Activated naive CD4-positive, alpha-beta T cell treated with anti-CD3 and anti-CD28 coated beads, Interleukin-2, amount 50 U/mL, for 24 hours (primary cell): Measurements from ENCODE around the gene TLR4.

ENCODE experiments used
- H3K27ac Mint-ChIP-seq: one replicate; pipeline ENCODE4 v1.8.0; 2021; ENCODE audit warnings: mild to moderate bottlenecking, mixed read lengths
- H3K27me3 Mint-ChIP-seq: one replicate; pipeline ENCODE4 v1.8.0; 2021; ENCODE audit warnings: mixed read lengths
- H3K36me3 Mint-ChIP-seq: one replicate; pipeline ENCODE4 v1.8.0; 2021; ENCODE audit warnings: mixed read lengths
- H3K4me1 Mint-ChIP-seq: one replicate; pipeline ENCODE4 v1.8.0; 2021; ENCODE audit warnings: mixed read lengths
- H3K4me3 Mint-ChIP-seq: one replicate; pipeline ENCODE4 v1.8.0; 2021; ENCODE audit warnings: mild to moderate bottlenecking, mixed read lengths
- H3K9me3 Mint-ChIP-seq: one replicate; pipeline ENCODE4 v1.8.0; 2021; ENCODE audit warnings: mixed read lengths

Gene TLR4

DNA sequence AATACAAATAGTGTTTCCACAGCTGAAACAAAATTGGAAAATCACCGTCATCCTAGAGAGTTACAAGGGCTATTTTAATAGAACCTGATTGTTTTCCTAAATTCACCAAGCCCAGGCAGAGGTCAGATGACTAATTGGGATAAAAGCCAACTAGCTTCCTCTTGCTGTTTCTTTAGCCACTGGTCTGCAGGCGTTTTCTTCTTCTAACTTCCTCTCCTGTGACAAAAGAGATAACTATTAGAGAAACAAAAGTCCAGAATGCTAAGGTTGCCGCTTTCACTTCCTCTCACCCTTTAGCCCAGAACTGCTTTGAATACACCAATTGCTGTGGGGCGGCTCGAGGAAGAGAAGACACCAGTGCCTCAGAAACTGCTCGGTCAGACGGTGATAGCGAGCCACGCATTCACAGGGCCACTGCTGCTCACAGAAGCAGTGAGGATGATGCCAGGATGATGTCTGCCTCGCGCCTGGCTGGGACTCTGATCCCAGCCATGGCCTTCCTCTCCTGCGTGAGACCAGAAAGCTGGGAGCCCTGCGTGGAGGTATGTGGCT, at the start of gene TLR4:
TLR4 (plus strand) TSS at position 380 of the 552 bp plus-strand sequence; CDS start at position 450, 70 bp downstream.
- Mint-ChIP-seq H3K9me3 (no peaks in the 10 kb centered on the region), H3K27me3 (peaks cover 12% of the 10 kb centered on the region), H3K36me3 (no peaks in the 10 kb centered on the region), H3K27ac (no peak within 1 kb of the TSS), H3K4me1 (no peaks in the 10 kb centered on the region), H3K4me3 (no peak within 1 kb of the TSS)

DNA sequence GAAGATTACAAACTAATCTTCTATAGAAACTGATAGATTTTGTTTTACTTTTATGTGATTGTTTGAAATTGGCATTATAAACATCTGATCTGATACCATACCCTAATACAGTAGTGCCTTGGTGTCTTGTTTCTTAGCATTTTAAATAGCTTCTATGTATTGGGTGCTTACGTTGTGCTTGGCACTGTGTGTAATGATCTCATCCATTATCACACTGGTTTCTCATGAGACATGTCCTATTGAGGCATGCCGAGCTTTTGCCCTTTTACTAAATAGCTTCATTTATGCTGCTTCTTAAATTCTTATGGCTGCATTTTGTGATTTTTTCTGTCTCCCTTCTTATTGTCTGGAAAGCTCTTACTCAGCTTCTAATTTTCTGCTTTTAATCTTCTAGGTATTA, 48.2 kb upstream of the TLR4 start:
- H3K27ac Mint-ChIP-seq, result no peak overlapping the region
- no peaks in the 10 kb centered on the region for H3K9me3 Mint-ChIP-seq
- no peaks in the 10 kb centered on the region for H3K4me1 Mint-ChIP-seq
- no peak overlapping the region for H3K4me3 Mint-ChIP-seq
- no peaks in the 10 kb centered on the region for H3K36me3 Mint-ChIP-seq
- peaks cover 8% of the 10 kb centered on the region for H3K27me3 Mint-ChIP-seq

DNA sequence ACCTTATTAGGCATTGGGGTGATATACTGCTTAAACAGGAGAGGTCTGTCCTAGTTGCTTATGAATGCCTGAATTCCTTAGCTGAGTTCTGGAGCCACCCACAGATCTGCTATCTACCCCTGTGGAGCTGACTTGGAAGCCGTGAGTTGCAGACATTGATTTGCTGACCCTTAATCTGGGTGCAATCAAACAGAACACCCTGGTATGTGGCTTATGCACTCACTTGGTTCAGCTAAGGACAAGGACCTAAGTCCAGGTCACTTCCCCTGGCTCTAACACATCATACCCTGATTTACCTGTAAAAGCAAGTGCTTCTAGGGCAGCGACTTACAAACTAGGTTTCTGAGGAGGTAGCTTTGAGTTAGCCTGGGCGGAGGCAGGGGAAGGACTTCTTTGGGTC, 41.6 kb upstream of the TLR4 start:
- Mint-ChIP-seq H3K9me3 (no peaks in the 10 kb centered on the region), H3K27ac (no peak overlapping the region), H3K27me3 (peaks cover 5% of the 10 kb centered on the region), H3K36me3 (no peaks in the 10 kb centered on the region), H3K4me3 (no peak overlapping the region), H3K4me1 (no peaks in the 10 kb centered on the region)

DNA sequence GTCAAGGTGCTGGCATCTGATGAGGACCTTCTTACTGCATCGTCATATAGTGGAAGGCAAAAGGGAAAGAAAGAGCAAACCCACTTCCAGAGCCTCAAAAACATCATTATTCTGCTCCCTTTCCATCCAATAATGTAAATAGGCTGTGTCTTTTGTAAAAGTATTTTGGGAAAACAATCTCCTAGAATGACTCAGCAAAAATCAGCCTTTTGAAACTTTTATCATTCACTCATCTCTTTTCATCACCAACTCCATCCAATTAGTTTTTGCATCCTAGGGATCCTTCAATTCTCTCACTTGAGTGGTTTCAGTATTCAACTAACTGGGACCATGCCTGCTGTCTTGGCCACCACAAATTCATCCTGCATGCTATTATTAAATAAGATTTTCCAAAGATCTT, 39.8 kb upstream of the TLR4 start:
- Mint-ChIP-seq H3K27me3 (peaks cover 10% of the 10 kb centered on the region), H3K9me3 (no peaks in the 10 kb centered on the region)

DNA sequence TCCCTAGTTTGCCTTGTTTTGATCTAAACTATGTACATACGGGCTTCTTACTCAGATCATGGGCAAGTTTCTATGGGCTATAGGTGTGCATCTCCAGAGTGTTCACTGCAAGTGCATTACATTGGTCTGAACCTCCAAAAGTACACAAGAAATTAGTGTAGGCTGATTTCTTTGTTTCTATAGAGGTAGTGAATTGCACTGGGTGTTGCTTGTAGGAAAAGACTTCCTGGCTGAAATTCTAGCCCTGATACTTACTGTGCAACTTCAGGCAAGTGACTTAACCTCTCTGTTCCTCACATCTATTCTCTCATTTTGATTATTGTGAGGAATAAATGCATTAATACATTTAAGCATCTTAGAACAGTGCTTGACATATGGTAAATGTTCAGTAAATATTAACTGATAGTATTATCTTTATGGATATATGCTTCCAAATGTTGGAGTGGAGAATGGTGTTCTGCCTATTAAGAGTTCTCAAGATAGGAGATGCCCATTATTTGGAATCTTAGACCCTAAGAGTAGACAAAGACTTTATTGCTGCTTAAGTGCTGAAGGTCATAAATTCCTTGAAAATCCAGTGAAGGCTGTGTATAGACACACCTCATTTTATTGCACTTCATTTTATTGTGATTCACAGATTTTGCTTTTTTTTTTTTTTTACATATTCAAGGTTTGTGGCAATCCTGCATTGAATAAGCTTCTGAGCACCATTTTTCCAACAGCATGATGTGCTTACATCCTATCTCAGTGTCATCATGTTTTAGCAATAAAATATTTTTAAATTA, 38.4 kb upstream of the TLR4 start:
- Mint-ChIP-seq H3K4me1 (no peaks in the 10 kb centered on the region), H3K27ac (no peak overlapping the region), H3K36me3 (no peaks in the 10 kb centered on the region), H3K4me3 (no peak overlapping the region), H3K27me3 (peaks cover 10% of the 10 kb centered on the region), H3K9me3 (no peaks in the 10 kb centered on the region)

More for the DNA sequence above, 39.8 kb upstream of the TLR4 start:
- Mint-ChIP-seq H3K36me3 (no peaks in the 10 kb centered on the region), H3K27ac (no peak overlapping the region), H3K4me1 (no peaks in the 10 kb centered on the region), H3K4me3 (no peak overlapping the region)

DNA sequence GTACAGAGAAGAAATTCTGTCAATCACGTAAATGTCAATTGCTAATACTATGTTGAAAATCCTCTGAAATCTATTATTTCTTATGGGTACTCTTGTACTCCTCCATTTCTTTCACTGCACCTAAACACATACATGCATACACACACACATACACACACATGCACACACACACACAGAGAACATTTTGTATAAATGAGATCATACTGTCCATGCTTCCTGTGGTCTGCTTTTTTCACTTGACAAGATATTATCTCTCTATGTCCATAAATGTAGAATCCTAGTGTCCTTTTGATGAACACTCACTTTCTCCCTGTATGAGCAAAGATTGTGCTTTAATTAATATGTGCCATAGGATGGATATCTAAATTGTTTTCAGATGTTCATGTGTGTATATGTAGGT, 32.7 kb upstream of the TLR4 start:
- H3K4me1 Mint-ChIP-seq, result no peaks in the 10 kb centered on the region
- no peaks in the 10 kb centered on the region for H3K36me3 Mint-ChIP-seq
- no peak overlapping the region for H3K27ac Mint-ChIP-seq
- H3K9me3 Mint-ChIP-seq, result no peaks in the 10 kb centered on the region
- no peak overlapping the region for H3K4me3 Mint-ChIP-seq
- H3K27me3 Mint-ChIP-seq, result peaks cover 14% of the 10 kb centered on the region

DNA sequence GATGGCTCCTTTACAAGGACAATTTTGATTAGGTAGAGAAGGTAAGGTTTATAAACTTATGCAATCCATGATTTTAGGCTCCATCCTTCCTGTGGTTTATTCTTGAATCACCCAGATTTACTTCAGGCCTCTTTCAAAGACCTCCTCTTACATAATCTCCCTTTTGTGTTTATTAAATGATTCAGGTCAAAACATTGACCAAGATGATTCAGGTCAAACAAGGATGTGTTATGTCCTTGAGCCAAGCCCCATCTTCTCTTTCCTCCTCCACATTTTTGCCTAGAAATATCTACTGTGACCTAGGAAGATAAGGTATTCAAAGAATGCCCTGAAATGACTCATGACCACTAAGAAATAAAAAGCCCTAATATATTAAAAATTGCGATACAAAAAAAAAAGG, 31.8 kb upstream of the TLR4 start:
- H3K4me1 Mint-ChIP-seq, result no peaks in the 10 kb centered on the region
- H3K27ac Mint-ChIP-seq, result no peak overlapping the region
- peaks cover 13% of the 10 kb centered on the region for H3K27me3 Mint-ChIP-seq
- H3K9me3 Mint-ChIP-seq, result no peaks in the 10 kb centered on the region
- no peaks in the 10 kb centered on the region for H3K36me3 Mint-ChIP-seq
- no peak overlapping the region for H3K4me3 Mint-ChIP-seq

DNA sequence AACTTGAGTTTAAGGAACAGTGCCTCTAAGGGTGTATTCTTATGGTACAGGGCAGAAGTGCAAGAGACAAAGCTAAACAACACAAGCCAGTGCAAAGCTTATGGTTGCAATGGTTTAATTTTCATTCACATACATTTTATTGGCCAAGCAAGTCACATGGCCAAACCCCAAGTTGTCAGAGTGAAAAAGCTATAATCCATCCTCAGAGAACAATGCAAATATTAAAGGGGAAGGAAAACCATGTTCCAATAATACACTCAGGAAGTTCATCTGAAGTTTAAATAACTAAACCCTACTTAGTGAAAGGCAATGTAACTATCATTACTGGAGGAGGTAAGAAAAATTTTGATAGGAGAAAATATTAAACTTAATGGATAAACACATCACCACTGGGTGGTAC, 26.6 kb upstream of the TLR4 start:
- H3K4me3 Mint-ChIP-seq, result no peak overlapping the region
- H3K27me3 Mint-ChIP-seq, result peaks cover 6% of the 10 kb centered on the region
- no peaks in the 10 kb centered on the region for H3K4me1 Mint-ChIP-seq
- H3K27ac Mint-ChIP-seq, result no peak overlapping the region
- H3K36me3 Mint-ChIP-seq, result no peaks in the 10 kb centered on the region
- peaks cover 6% of the 10 kb centered on the region for H3K9me3 Mint-ChIP-seq

DNA sequence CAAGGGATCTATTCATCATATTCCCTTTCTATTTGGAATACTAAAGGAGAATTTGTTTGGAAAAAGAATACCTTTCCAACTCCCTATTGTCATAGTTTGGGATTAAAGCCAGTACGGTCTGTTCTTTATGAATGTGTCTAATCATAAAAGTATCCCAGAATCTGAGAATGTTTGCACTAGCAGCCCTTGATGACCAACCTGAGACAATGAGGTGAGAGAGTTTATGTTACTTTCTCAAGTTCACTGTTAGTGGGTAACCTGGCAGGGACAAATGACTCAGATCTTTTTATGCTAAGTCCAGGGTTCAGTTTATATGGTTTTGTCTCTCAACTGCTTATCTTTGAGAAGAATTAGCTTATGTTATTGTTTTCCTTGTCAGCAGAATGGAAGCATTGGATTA, 25.3 kb upstream of the TLR4 start:
- no peak overlapping the region for H3K4me3 Mint-ChIP-seq
- peaks cover 6% of the 10 kb centered on the region for H3K9me3 Mint-ChIP-seq
- no peak overlapping the region for H3K27ac Mint-ChIP-seq
- no peaks in the 10 kb centered on the region for H3K4me1 Mint-ChIP-seq
- H3K27me3 Mint-ChIP-seq, result peaks cover 7% of the 10 kb centered on the region
- no peaks in the 10 kb centered on the region for H3K36me3 Mint-ChIP-seq

DNA sequence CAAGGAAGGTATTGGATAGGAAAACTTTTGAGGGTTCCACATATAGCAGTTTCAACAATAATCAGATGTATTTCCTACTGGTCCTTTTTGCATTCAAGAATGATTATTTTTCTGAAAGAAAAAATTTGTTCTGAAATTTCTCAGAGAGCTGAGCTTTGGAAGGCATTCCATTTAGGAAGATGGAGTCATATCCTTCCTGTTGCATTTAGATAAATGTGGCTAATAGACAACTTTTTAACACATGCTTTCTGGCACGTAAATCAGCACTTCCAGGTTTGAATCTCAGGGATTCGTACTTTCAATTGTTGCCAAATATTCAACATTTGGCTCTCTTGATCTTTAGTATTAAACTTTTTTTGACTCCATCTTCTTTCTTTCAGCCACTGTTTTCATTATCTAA, 24.8 kb upstream of the TLR4 start:
- no peak overlapping the region for H3K27ac Mint-ChIP-seq
- no peaks in the 10 kb centered on the region for H3K4me1 Mint-ChIP-seq
- H3K4me3 Mint-ChIP-seq, result no peak overlapping the region
- no peaks in the 10 kb centered on the region for H3K36me3 Mint-ChIP-seq
- H3K27me3 Mint-ChIP-seq, result peaks cover 9% of the 10 kb centered on the region
- peaks cover 6% of the 10 kb centered on the region for H3K9me3 Mint-ChIP-seq

DNA sequence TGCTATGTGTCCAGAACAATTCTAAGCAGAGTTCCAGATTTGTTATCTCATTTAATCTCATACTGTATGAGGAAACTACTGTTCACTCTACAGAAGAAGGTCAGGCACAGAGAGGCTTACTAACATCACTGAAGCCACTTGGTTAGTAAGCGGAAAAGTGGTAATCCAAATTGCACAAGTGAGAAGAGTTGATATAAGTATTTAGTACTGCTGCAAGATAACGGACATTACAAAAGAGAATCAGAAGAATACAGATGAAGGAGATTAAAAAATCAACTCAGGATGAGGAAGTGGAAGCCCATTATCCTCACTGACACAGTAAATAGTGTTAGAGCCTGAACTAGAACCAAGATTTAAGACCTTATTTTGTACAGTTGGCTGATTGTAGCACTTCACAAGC, 22.3 kb upstream of the TLR4 start:
- H3K4me3 Mint-ChIP-seq, result no peak overlapping the region
- no peak overlapping the region for H3K27ac Mint-ChIP-seq
- no peaks in the 10 kb centered on the region for H3K4me1 Mint-ChIP-seq
- H3K27me3 Mint-ChIP-seq, result peaks cover 18% of the 10 kb centered on the region
- no peaks in the 10 kb centered on the region for H3K36me3 Mint-ChIP-seq
- H3K9me3 Mint-ChIP-seq, result peaks cover 12% of the 10 kb centered on the region

DNA sequence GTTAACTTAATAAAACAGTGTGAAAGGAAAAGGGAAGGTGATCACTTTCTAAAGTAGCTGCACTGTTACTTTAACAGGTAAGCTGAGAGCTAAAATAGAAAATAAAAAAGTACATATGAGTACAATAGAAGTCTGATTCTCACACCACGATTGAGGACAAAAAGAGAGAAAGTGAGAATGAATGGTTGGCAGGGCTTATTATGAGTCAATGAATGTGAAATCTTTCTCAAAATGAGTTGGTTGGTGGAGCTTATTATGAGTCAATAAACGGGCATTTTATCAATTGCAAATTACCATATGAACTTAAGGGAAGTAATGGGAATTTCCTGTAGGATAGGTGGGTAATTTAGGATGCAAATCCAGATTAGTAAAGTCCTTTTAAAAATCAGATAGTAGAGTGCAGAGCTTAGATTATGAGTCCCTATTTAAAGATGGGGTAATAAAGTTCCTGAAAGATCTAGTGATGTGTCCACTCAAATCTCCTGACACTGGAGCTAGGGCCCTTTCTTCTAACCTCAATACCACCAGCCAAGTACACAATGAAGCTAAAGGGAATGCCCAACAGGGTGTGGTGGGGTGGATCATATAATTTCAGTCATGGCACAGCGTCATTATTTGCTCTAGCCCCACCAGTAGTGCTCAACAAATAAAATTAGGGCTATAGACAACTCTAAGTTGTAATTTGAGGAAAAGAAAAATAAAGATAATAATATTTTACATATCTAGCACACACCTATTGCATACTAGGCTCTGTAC, 21.1 kb upstream of the TLR4 start:
- Mint-ChIP-seq H3K9me3 (peaks cover 20% of the 10 kb centered on the region), H3K27me3 (peaks cover 20% of the 10 kb centered on the region), H3K4me1 (no peaks in the 10 kb centered on the region), H3K27ac (no peak overlapping the region), H3K36me3 (no peaks in the 10 kb centered on the region), H3K4me3 (no peak overlapping the region)

DNA sequence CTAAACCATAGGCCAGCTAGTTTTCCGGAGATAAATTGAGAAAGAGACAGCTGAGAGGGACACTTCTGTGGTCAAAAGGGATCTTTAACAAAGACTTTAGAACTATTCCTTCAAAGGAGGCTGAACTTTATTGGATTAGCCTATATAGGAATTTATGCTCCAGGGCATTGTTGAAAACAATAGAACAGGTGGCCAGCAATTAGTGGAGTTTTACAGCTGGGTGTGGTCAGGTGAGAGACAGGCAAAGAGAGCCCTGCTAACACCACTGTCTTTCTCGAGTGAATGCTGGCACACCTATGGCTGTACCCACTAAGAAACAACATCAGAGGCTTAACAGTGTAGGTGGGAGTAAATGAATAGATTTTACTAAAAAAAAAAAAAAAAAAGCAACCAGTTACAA, 16.7 kb upstream of the TLR4 start:
- Mint-ChIP-seq H3K27ac (no peak overlapping the region), H3K36me3 (no peaks in the 10 kb centered on the region), H3K27me3 (peaks cover 19% of the 10 kb centered on the region), H3K4me1 (no peaks in the 10 kb centered on the region), H3K9me3 (peaks cover 21% of the 10 kb centered on the region), H3K4me3 (no peak overlapping the region)

DNA sequence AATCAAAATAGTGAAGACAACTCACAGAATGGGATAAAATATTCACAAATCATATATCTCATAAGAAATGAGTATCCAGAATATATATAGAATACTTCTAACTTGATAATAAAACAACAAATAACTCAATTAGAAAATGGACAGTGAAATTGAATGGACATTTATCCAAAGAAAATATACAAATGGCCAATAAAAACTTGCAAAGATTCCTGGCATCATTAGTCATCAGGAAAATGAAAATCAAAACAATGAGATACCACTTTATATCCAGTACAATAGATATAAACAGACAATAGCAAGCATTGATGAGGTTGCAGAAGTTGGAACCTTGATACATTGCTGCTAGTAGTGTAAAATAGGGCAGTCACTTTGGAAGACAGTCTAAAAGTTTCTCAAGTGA, 12.8 kb upstream of the TLR4 start:
- no peaks in the 10 kb centered on the region for H3K4me1 Mint-ChIP-seq

DNA sequence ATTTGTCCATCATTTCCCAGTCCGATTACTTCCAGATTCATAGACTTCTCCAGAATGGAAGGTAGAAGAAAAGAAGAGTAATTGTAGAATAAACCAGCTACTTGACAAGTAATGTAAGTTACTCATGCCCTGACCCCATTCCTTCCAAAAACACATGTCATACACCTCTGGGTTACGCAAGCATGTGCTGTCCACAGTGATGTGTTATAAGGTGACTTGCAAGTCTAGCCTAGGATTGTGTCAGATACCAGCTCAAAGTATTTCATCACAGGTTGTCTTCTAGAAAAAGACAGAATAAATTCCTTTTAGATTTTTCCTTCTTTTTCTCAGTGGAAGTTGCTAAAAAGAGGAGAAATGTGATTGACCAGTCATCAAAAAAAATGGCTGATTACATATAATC, 8.0 kb upstream of the TLR4 start:
- no peaks in the 10 kb centered on the region for H3K36me3 Mint-ChIP-seq
- no peaks in the 10 kb centered on the region for H3K9me3 Mint-ChIP-seq
- H3K4me3 Mint-ChIP-seq, result no peak overlapping the region
- H3K4me1 Mint-ChIP-seq, result no peaks in the 10 kb centered on the region
- no peaks in the 10 kb centered on the region for H3K27me3 Mint-ChIP-seq
- no peak overlapping the region for H3K27ac Mint-ChIP-seq

More for the DNA sequence above, 12.8 kb upstream of the TLR4 start:
- no peaks in the 10 kb centered on the region for H3K36me3 Mint-ChIP-seq
- H3K9me3 Mint-ChIP-seq, result peaks cover 21% of the 10 kb centered on the region
- H3K27ac Mint-ChIP-seq, result no peak overlapping the region
- peaks cover 9% of the 10 kb centered on the region for H3K27me3 Mint-ChIP-seq
- H3K4me3 Mint-ChIP-seq, result no peak overlapping the region

DNA sequence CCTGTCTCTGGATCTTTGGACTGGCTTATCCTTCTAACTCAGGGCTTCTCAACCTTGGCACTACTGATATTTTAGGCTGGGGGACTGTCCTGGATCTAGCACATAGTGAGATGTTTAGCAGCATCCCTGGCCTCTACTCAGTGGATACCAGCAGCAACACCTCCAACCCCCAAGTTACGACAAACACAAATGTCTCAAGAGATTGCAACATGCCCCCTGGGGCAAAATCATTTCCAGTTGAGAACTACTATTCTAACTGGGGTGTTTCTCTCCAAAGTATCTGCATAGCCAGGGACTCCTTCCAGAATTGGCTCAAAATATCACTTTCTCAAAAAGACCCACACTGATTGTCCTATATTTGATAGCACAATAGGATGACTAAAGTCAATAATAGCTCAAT, 7.2 kb upstream of the TLR4 start:
- Mint-ChIP-seq H3K27me3 (peaks cover 2% of the 10 kb centered on the region), H3K4me3 (no peak overlapping the region), H3K36me3 (no peaks in the 10 kb centered on the region), H3K27ac (no peak overlapping the region), H3K9me3 (no peaks in the 10 kb centered on the region), H3K4me1 (no peaks in the 10 kb centered on the region)
